ENCODE measurements around the gene IKZF5. TPM values are rescaled to one million over a fixed set of nuclear protein-coding genes. Genes with fewer than 3 reads are reported as not detected.

Gene IKZF5
- 6.9 TPM for polyA plus RNA-seq (2013, experiment 1 of 2; ENCODE audit: insufficient read length)
- 7.6 TPM for polyA plus RNA-seq (2013, experiment 2 of 2; ENCODE audit: insufficient read length)

DNA sequence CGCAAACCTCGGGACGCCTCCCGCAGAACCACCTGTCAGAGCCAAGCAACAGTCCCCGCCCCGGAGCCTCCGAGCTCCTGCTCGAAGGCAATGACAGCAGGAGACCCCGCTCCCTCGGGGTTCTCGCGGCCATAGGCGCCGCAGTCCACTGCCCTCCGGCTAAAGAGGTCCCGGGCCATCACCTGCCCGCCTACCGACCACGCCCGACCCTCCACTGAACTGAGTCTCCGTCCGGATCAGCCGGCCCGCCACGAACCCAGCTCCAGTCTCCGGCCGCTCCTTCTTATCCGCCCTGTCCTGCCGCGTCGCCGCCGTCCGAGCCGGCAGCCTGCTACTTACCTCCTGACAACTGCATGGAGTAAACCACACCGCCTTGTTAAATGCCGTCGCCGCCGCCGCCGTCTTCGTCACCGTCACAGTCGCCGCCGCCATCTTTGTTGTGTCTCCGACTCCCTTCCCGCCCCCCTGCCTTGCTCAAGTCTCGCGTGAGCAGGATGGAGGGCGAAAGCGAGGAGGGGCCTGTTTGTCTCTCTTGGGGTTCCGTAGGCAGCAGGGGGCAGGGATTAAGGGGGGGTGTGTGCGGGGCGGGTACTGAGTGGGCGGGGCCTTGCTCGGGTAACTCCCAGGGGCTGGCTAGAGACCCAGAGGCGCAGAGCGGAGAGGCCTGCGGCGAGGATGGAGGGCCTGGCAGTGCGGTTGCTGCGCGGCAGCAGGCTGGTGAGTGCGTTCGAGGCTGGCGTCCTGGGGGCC lies at the start of gene IKZF5, which contains the start of gene ACADSB:
IKZF5 (minus strand) TSS at position 441 of the 750 bp plus-strand sequence. CDS start 10,170 bp downstream, outside the sequence.
ACADSB (plus strand) TSS at position 652 of the 750 bp plus-strand sequence; CDS start at position 676, 24 bp downstream.
- DNase-seq = peak; percentile 98

DNA sequence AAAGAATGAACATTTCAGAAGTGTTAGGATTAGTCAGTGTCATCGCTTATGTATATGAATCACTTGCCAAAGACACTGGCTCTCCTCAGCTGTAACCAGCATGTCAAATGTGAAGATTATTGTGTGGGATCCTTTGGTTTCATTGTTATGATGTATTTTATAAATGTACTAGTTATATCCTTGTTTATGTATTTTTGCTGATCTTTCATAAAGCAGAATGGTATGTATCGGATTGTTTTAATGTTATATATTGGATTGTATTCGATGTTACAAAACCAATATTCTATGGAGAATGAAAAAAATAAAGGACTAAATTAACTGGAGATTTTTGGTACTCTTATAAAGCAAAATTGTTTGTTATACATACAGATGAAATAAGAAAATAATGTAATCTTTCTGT lies 49.4 kb upstream of the IKZF5 start:
- no peak for DNase-seq

- DNase-seq = no peak
Observed at GRCh38 chr10:123045961-123046731, 37.6 kb upstream of the IKZF5 start.

DNA sequence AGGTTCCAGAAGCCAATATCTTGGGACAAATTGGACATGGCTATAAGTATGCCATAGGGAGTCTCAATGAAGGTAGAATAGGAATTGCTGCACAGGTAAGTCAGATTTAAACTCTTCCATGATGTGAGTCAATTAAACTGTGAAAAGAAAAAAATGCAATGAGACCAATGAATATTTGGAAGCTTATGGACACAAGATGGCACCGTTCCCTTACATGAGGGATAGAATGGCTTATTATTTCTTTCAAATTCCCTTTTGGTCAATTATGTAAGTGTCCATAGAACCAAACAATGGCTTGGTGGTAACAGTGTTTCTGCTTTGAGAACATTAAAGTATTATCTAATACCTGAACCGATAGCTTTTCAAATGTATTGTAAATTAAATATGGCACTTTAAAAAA lies 35.8 kb upstream of the IKZF5 start:
- peak; percentile 2 for DNase-seq

GRCh38 chr10:123043409-123043925 lies 34.9 kb upstream of the IKZF5 start:
- peak; percentile 54 for DNase-seq

- no peak for DNase-seq
Observed at GRCh38 chr10:123042708-123043408, 34.3 kb upstream of the IKZF5 start.

GRCh38 chr10:123039632-123039930 lies 31.0 kb upstream of the IKZF5 start:
- DNase-seq = no peak

- no peak for DNase-seq
Observed at GRCh38 chr10:123038782-123039631, 30.4 kb upstream of the IKZF5 start.

DNA sequence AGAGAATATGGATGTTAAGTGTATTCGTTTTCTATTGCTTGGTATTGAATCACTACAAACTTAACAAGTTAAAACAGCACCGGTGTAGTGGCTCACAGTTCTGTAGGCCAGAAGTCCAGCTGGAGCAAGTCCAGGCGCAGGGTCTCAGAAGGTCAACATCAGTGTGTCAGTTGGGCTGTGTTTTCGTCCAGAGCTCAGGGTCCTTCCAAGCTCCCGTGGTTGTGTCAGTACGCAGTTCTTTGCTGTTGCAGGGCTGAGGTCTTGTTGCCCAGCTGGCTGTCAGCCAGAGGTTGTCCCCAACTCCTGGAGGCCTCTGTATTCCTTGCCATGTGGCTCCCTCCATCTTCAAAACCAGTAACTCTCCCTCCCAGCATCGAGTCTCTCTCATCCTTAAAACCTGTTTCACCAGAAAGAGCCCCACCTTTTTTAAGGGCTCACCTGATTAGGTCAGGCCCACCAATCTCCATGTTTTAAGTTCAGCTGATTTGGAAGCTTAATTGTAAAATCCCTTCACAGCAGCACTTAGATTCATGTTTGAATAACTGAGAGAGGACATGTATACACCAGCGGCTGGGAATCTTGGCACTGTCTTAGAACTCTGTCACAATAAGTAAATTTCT lies 27.0 kb upstream of the IKZF5 start:
- no peak for DNase-seq

DNA sequence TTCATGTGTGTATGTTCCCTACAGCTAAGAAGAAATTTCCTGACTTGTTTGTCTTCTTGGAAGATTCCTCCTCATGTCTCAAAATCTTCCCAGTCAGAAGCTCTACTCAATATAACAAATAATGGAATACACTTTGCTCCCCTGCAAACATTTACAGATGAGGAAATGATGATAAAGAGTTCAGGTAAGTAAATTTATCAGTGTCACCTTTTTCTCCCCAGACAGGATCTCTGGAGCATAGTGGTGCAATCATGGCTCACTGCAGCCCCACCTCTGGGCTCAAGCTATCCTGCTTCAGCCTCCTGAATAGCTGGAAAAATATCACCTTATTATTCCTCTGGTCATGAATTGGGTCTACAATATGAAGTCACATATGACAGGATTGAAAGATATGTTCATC lies 25.7 kb upstream of the IKZF5 start:
- DNase-seq = no peak

DNA sequence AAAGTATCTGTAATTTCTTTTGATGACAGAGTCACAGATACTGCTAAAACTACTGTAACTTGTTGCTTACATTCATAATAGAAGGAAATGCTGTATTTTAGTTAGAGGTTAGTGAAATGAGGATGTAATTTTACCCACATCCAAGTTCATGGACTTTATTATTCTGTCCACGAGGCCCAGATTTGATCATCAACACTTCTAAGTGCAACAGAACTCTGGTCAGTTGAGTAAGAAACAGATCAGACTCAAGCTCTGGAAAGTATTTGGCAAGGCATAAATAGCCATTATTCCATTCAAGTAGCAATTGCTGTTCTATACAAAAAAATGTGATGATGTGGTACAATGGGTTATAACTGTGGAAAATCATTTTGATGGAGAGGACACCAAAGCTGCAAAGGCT lies 22.5 kb upstream of the IKZF5 start:
- DNase-seq = no peak

DNA sequence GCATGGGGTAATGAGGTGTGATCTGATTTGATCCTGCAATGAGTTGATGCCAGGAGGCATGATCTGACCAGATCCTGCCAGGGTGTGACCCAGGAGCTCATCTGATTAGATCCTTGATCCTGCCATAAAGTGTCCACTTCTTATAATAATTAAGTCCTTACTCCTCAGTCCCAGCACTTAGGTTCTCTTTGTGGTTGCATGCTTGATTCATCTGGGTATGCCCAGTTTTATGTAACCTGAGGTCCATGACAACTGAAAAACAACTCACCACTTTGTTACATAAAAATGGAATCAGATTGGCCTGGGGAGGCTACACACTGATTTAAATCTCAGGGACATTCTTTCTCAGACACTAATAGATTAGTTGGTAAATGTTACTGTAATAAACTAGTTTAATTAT lies 19.3 kb upstream of the IKZF5 start:
- DNase-seq = no peak

DNA sequence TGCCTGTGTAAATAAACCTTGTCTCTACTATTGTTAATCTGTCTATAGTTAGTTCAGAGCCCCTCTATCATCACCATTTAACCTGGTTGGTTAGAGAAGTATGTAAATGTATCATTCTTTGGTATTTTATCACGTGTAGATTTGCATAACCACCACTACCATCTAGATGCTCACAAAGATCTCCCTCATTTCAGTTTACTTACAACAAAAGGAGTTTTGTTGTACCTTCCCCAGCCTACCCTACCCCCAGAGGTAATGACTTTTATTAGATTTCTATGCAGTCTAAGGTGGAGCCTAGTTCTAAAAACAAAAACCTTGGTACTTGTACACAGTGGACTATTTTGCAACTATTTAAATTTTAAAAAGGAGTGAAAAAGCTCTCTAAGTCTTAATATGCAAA lies 17.7 kb upstream of the IKZF5 start:
- DNase-seq = no peak

- no peak for DNase-seq
Observed at GRCh38 chr10:123024540-123024939, 15.9 kb upstream of the IKZF5 start.

- DNase-seq = peak; percentile 5
Observed at GRCh38 chr10:123021517-123021916, 12.9 kb upstream of the IKZF5 start.

- no peak for DNase-seq
Observed at GRCh38 chr10:123019941-123020703, 11.5 kb upstream of the IKZF5 start.

DNA sequence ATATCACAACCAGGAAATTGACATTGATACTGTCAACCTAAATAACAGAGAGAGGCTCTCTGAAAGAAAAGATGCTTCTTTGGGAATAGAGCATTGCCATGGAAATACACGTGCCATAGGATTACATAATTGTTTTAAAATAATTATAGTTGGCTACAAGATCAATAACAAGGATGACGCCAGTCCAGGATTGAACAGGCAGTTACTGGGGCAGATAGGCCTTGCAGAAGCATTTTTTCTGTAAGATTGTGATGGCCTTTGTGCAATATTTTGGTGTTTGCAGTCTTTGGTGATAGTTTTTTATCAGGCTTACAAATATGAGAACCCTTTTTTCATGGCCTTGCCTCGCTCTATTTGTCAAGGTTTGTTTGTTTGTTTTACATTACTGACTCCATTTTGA lies 10.7 kb upstream of the IKZF5 start:
- DNase-seq = no peak

DNA sequence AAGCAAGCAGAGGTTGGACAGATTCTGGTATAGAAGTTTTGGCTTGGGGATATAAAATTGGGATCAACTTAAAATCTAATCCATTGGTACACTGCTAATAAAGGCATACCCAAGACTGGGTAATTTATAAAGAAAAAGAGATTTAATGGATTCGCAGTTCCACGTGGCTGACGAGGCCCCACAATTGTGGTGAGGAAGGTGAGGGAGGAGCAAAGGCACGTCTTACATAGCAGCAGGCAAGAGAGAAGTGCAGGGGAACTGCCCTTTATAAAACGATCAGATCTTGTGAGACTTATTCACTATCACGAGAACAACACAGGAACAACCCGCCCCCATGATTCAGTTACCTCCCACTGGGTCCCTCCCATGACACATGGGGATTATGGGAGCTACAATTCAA lies 9.9 kb upstream of the IKZF5 start:
- no peak for DNase-seq

GRCh38 chr10:123017421-123018165 lies 9.0 kb upstream of the IKZF5 start:
- DNase-seq = no peak

DNA sequence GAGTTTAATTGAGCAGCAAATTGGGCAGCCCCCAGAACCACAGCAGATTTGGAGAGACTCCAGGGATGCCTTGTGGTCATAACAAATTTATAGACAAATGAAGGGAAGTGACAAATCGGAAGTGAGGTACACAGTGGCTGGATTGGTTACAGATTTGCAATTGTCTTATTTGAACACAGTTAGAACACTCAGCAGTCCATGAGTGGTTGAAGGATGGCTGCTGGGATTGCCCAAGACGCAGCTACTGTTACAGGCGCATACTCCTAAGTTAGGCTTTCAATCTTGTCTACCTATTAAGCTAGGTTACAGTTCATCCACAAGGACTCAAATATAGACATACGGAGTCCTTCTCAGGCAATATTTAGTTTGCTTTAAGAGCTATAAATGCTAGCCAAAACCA lies 7.6 kb upstream of the IKZF5 start:
- DNase-seq = no peak
